CD8-positive, alpha-beta memory T cell (primary cell): ENCODE measurements around the gene EDEM3. TPM values are rescaled to one million over a fixed set of nuclear protein-coding genes. Genes with fewer than 3 reads are reported as not detected.

ENCODE experiments used
- CTCF ChIA-PET: fragments of 350-600 bp; sonication (Branson Sonifier 250); formaldehyde crosslinking; loops from one replicate; lab custom pipeline; 2021; ENCODE audit warnings: antibody characterized with exemption; lab: Charles Lee
- POLR2A ChIA-PET: fragments of 350-600 bp; sonication (Branson Sonifier 250); formaldehyde crosslinking; loops from one replicate; lab custom pipeline; 2021; ENCODE audit warnings: antibody characterized with exemption; lab: Charles Lee
- DNase-seq, 5 donors: peaks; one replicate each; pipeline versions ENCODE4 v3.0.0 to v3.0.0-alpha.2; 2020 to 2022; ENCODE audit warnings: mixed read lengths in 1 of 5
- H3K27ac ChIP-seq: one replicate; pipeline ENCODE4 v1.7.0; 2013; ENCODE audit warnings: low read depth, mild to moderate bottlenecking, low read length, moderate library complexity
- H3K27me3 ChIP-seq: 2 replicates; pipeline ENCODE4 v1.7.0; 2013; ENCODE audit warnings: low read length, mild to moderate bottlenecking; ENCODE audit not compliant: insufficient read depth, poor library complexity, severe bottlenecking
- H3K36me3 ChIP-seq: 2 replicates; pipeline ENCODE4 v1.7.0; 2013; ENCODE audit warnings: mild to moderate bottlenecking, low read length, moderate library complexity; ENCODE audit not compliant: insufficient read depth
- H3K4me1 ChIP-seq: 2 replicates; pipeline ENCODE4 v1.7.0; 2013; ENCODE audit warnings: mild to moderate bottlenecking, low read length, moderate library complexity; ENCODE audit not compliant: insufficient read depth
- H3K4me3 ChIP-seq: 2 replicates; pipeline ENCODE4 v1.7.0; 2013; ENCODE audit warnings: mild to moderate bottlenecking, low read length
- H3K9me3 ChIP-seq: 2 replicates; pipeline ENCODE4 v1.7.0; 2013; ENCODE audit warnings: mild to moderate bottlenecking, low read length
- H3K27ac Mint-ChIP-seq, 8 donors: one replicate each; pipeline ENCODE4 v1.8.0; 2020 to 2021; ENCODE audit warnings: mixed read lengths in 8 of 8, mild to moderate bottlenecking in 6 of 8, inconsistent platforms in 3 of 8, moderate library complexity in 3 of 8
- H3K27me3 Mint-ChIP-seq, 2 donors: one replicate each; pipeline ENCODE4 v1.8.0; 2020 to 2021; ENCODE audit warnings: mixed read lengths in 2 of 2, mild to moderate bottlenecking in 1 of 2, moderate library complexity in 1 of 2
- H3K36me3 Mint-ChIP-seq, 3 donors: one replicate each; pipeline ENCODE4 v1.8.0; 2020 to 2021; ENCODE audit warnings: mixed read lengths in 3 of 3, inconsistent platforms in 1 of 3, mild to moderate bottlenecking in 1 of 3
- H3K4me1 Mint-ChIP-seq, 3 donors: one replicate each; pipeline ENCODE4 v1.8.0; 2020 to 2021; ENCODE audit warnings: mixed read lengths in 3 of 3, inconsistent platforms in 1 of 3, mild to moderate bottlenecking in 1 of 3
- H3K4me3 Mint-ChIP-seq, 7 donors: one replicate each; pipeline ENCODE4 v1.8.0; 2020 to 2021; ENCODE audit warnings: mixed read lengths in 7 of 7, mild to moderate bottlenecking in 6 of 7, moderate library complexity in 4 of 7, inconsistent platforms in 2 of 7
- H3K9me3 Mint-ChIP-seq, 5 donors: one replicate each; pipeline ENCODE4 v1.8.0; 2020 to 2022; ENCODE audit warnings: mixed read lengths in 5 of 5, mild to moderate bottlenecking in 3 of 5, moderate library complexity in 2 of 5, inconsistent platforms in 1 of 5
- polyA plus RNA-seq: library from polyadenylated mRNA; unstranded; fragments of 300-500 nt; fragmentation: Illumina TruSeq; gene quantifications from one replicate; pipeline ENCODE4 v1.2.3, GENCODE V29; 2021
- total RNA-seq, 2 experiments: library from RNA; stranded (reverse); gene quantifications; one replicate each; pipeline ENCODE4 v1.2.3, GENCODE V29; 2021

The EDEM3 gene, protein sequence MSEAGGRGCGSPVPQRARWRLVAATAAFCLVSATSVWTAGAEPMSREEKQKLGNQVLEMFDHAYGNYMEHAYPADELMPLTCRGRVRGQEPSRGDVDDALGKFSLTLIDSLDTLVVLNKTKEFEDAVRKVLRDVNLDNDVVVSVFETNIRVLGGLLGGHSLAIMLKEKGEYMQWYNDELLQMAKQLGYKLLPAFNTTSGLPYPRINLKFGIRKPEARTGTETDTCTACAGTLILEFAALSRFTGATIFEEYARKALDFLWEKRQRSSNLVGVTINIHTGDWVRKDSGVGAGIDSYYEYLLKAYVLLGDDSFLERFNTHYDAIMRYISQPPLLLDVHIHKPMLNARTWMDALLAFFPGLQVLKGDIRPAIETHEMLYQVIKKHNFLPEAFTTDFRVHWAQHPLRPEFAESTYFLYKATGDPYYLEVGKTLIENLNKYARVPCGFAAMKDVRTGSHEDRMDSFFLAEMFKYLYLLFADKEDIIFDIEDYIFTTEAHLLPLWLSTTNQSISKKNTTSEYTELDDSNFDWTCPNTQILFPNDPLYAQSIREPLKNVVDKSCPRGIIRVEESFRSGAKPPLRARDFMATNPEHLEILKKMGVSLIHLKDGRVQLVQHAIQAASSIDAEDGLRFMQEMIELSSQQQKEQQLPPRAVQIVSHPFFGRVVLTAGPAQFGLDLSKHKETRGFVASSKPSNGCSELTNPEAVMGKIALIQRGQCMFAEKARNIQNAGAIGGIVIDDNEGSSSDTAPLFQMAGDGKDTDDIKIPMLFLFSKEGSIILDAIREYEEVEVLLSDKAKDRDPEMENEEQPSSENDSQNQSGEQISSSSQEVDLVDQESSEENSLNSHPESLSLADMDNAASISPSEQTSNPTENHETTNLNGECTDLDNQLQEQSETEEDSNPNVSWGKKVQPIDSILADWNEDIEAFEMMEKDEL
- total RNA-seq (10 to 100 TPM; 20.1 to 24.9 TPM), polyA plus RNA-seq (12.1 TPM)

DNA sequence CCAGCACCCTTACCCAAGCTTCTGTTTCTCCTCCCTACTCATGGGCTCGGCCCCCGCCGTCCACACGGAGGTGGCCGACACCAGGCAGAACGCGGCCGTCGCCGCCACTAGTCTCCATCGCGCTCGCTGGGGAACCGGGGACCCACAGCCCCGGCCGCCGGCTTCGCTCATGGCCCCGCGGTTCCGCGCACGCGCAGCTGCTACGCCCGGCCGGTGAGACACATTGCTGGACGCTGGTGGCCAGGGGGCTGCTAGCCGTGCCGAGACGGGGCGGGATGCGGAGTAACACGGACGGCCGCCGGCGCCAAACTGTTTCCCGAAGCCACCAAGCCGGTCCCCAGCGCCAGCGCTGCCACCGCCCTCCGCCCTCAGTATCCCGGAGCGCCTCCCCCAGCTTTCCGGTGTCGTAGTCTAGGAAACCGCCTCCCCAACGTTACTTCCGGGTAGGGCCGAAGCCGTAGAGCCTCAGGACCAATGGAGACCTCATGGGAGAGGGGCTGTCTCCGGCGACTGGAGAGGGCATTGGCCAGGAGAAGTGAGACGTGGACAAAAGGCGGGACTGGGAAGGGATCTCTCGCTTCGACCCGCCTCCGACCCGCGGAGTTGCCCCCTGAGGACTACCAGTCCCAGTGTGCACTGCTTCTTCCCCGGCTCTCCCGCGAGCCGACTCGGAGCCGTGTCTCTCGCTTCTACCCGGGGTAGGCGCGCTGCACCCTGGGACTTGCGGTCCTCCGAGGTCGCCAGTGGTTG lies at the start of gene EDEM3:
TSS of gene EDEM3 (minus strand) at position 383 of the 750 bp plus-strand sequence. CDS start at position 171, 212 bp downstream.
- Mint-ChIP-seq H3K4me3 (peak within 1 kb of the TSS; percentile 92 to 97 (median 94)), H3K9me3 (no peaks in the 10 kb centered on the region), H3K27me3 (no peaks in the 10 kb centered on the region), H3K27ac (peak within 1 kb of the TSS; percentile 82 to 98 (median 93)), H3K4me1 (peaks cover 41 to 52% (median 51%) of the 10 kb centered on the region in 3 donors), H3K36me3 (peaks cover 0 to 17% (median 0%) of the 10 kb centered on the region in 3 donors)
- Histone ChIP-seq H3K9me3 (no peaks in the 10 kb centered on the region), H3K4me1 (peaks cover 18% of the 10 kb centered on the region), H3K27me3 (no peaks in the 10 kb centered on the region), H3K27ac (peak within 1 kb of the TSS; percentile 93), H3K36me3 (no peaks in the 10 kb centered on the region), H3K4me3 (peak within 1 kb of the TSS; percentile 86)
- POLR2A ChIA-PET = interaction anchor here (0.8 to 2.6 kb wide), 3 partner anchors 12 to 409 kb away, joined by 4 to 10 read pairs (median 6); partner anchors contain the start of genes SWT1 and TRMT1L
- CTCF ChIA-PET = interaction anchor here (0.7 to 2.1 kb wide), 5 partner anchors 11 to 228 kb away, joined by 3 to 8 read pairs (median 4); no protein-coding TSS in a partner anchor
- DNase-seq = peak; percentile 95 to 99 (median 98)

GRCh38 chr1:184804220-184804619 lies 49.6 kb upstream of the EDEM3 start:
- no peak overlapping the region for H3K4me3 ChIP-seq
- no peaks in the 10 kb centered on the region for H3K4me1 ChIP-seq
- no peak overlapping the region for H3K27ac Mint-ChIP-seq
- H3K4me3 Mint-ChIP-seq = no peak overlapping the region
- no peak for DNase-seq
- H3K27me3 ChIP-seq = no peaks in the 10 kb centered on the region
- POLR2A ChIA-PET = no interaction called here
- H3K27ac ChIP-seq = no peak overlapping the region
- H3K27me3 Mint-ChIP-seq = no peaks in the 10 kb centered on the region
- H3K9me3 Mint-ChIP-seq = no peaks in the 10 kb centered on the region
- H3K36me3 Mint-ChIP-seq = peaks cover 15 to 72% (median 24%) of the 10 kb centered on the region in 3 donors
- CTCF ChIA-PET = interaction anchor here (1.4 to 7.1 kb wide), 5 partner anchors 9 to 365 kb away, joined by 4 to 175 read pairs (median 25); partner anchors contain the start of gene NIBAN1
- H3K36me3 ChIP-seq = peaks cover 10% of the 10 kb centered on the region
- H3K9me3 ChIP-seq = no peaks in the 10 kb centered on the region
- H3K4me1 Mint-ChIP-seq = peaks cover 4 to 10% (median 7%) of the 10 kb centered on the region in 3 donors

GRCh38 chr1:184803180-184803492 lies 48.5 kb upstream of the EDEM3 start:
- no peaks in the 10 kb centered on the region for H3K27me3 Mint-ChIP-seq
- CTCF ChIA-PET = interaction anchor here (1.5 to 3.0 kb wide), 2 partner anchors 179 to 367 kb away, joined by 4 to 12 read pairs; no protein-coding TSS in a partner anchor
- Histone ChIP-seq H3K27me3 (no peaks in the 10 kb centered on the region), H3K4me3 (no peak overlapping the region), H3K36me3 (peaks cover 10% of the 10 kb centered on the region), H3K27ac (no peak overlapping the region), H3K4me1 (no peaks in the 10 kb centered on the region), H3K9me3 (no peaks in the 10 kb centered on the region)
- peak overlapping the region in 1 of 8 donors; percentile 14 for H3K27ac Mint-ChIP-seq
- peaks cover 4 to 10% (median 7%) of the 10 kb centered on the region in 3 donors for H3K4me1 Mint-ChIP-seq
- DNase-seq = no peak
- POLR2A ChIA-PET = no interaction called here
- peaks cover 18 to 70% (median 26%) of the 10 kb centered on the region in 3 donors for H3K36me3 Mint-ChIP-seq
- no peak overlapping the region for H3K4me3 Mint-ChIP-seq
- no peaks in the 10 kb centered on the region for H3K9me3 Mint-ChIP-seq

DNA sequence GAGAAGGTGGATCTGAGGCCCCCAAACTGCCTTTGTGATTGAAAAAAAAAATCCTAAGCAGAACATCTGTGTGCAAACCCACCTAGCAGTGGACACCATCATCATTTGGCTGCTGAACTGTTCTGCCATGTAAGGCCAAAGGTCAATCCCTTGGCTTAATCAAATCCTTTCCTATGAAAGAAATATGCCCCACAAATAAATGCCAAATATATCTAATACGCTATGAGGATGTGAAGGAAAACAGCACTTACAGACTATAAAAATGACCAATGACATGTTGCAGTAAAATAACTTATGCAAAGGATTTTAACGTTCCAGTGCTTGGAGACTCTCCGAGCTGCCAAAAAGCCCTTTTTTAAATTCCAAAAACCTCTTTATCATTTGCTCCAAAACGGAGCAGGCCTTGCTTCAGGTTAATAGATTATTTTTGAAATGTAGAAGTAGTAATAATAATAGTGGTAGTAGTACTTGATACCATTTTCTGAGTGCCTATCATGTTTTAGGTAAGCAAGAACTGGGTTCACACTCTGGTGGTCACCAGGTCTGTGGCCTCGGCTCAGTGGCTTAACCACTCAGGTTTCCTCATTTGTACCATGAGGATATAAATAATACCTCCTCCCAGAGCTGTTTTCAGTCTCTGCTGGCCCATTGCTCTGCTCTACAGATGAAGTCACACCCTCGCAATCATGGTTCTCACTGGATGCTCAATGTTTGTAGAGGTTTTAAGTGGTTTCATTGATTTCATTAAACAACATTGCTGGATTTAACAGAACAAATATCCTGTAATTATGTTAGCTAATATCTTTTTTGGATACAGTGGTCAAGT lies 47.9 kb upstream of the EDEM3 start:
- no peaks in the 10 kb centered on the region for H3K9me3 Mint-ChIP-seq
- POLR2A ChIA-PET = no interaction called here
- H3K36me3 ChIP-seq = peaks cover 10% of the 10 kb centered on the region
- no peaks in the 10 kb centered on the region for H3K27me3 ChIP-seq
- no peaks in the 10 kb centered on the region for H3K4me1 ChIP-seq
- no peak overlapping the region for H3K4me3 Mint-ChIP-seq
- H3K27me3 Mint-ChIP-seq = no peaks in the 10 kb centered on the region
- CTCF ChIA-PET = interaction anchor here (1.5 to 3.0 kb wide), 2 partner anchors 180 to 368 kb away, joined by 4 to 12 read pairs; no protein-coding TSS in a partner anchor
- DNase-seq = no peak
- H3K9me3 ChIP-seq = no peaks in the 10 kb centered on the region
- peaks cover 4 to 10% (median 7%) of the 10 kb centered on the region in 3 donors for H3K4me1 Mint-ChIP-seq
- peaks cover 24 to 70% (median 28%) of the 10 kb centered on the region in 3 donors for H3K36me3 Mint-ChIP-seq
- no peak overlapping the region for H3K4me3 ChIP-seq
- peak overlapping the region in 1 of 8 donors; percentile 14 for H3K27ac Mint-ChIP-seq
- H3K27ac ChIP-seq = no peak overlapping the region

GRCh38 chr1:184801503-184801902 lies 46.8 kb upstream of the EDEM3 start:
- no peak for DNase-seq
- POLR2A ChIA-PET = no interaction called here

GRCh38 chr1:184800876-184801275 lies 46.2 kb upstream of the EDEM3 start:
- ChIA-PET POLR2A (no interaction called here), CTCF (interaction anchor here (3.0 kb wide), 1 partner anchor 182 kb away, joined by 12 read pairs; no protein-coding TSS in a partner anchor)
- H3K4me3 ChIP-seq = no peak overlapping the region
- H3K4me1 Mint-ChIP-seq = peaks cover 4 to 6% (median 6%) of the 10 kb centered on the region in 3 donors
- H3K27me3 ChIP-seq = no peaks in the 10 kb centered on the region
- peaks cover 10% of the 10 kb centered on the region for H3K36me3 ChIP-seq
- H3K4me1 ChIP-seq = no peaks in the 10 kb centered on the region
- no peaks in the 10 kb centered on the region for H3K27me3 Mint-ChIP-seq
- no peaks in the 10 kb centered on the region for H3K9me3 Mint-ChIP-seq
- peaks cover 26 to 74% (median 34%) of the 10 kb centered on the region in 3 donors for H3K36me3 Mint-ChIP-seq
- no peaks in the 10 kb centered on the region for H3K9me3 ChIP-seq
- no peak overlapping the region for H3K27ac ChIP-seq
- H3K4me3 Mint-ChIP-seq = no peak overlapping the region
- DNase-seq = no peak
- H3K27ac Mint-ChIP-seq = no peak overlapping the region

More at GRCh38 chr1:184801503-184801902, 46.8 kb upstream of the EDEM3 start:
- Histone ChIP-seq H3K4me3 (no peak overlapping the region), H3K27me3 (no peaks in the 10 kb centered on the region), H3K4me1 (no peaks in the 10 kb centered on the region), H3K27ac (no peak overlapping the region), H3K36me3 (peaks cover 10% of the 10 kb centered on the region), H3K9me3 (no peaks in the 10 kb centered on the region)
- Mint-ChIP-seq H3K27me3 (no peaks in the 10 kb centered on the region), H3K4me1 (peaks cover 4 to 9% (median 7%) of the 10 kb centered on the region in 3 donors), H3K27ac (no peak overlapping the region), H3K4me3 (peak overlapping the region in 1 of 7 donors; percentile 48), H3K36me3 (peaks cover 26 to 73% (median 29%) of the 10 kb centered on the region in 3 donors), H3K9me3 (no peaks in the 10 kb centered on the region)
- CTCF ChIA-PET = interaction anchor here (3.0 kb wide), 1 partner anchor 181 kb away, joined by 12 read pairs; no protein-coding TSS in a partner anchor
